Astrocyte of the spinal cord (primary cell): ENCODE data around the gene EPSTI1.

Experiments
- DNase-seq: peaks from one replicate; pipeline ENCODE4 v3.0.0; 2011; ENCODE audit warnings: low read depth, low spot score
- H3K4me3 ChIP-seq: 2 replicates; pipeline ENCODE4 v1.5.1; 2011; ENCODE audit warnings: low read depth, mild to moderate bottlenecking, low read length, moderate library complexity
- CTCF ChIP-seq: IDR thresholded peaks from 2 replicates; pipeline ENCODE4 v1.5.1; 2012; ENCODE audit warnings: low read depth, mild to moderate bottlenecking, low read length, inconsistent platforms
- in situ Hi-C: cut with HindIII; loops from 2 replicates; pipeline ENCODE4 v1.10.0; 2017; ENCODE audit warnings: low sequenced_read_pairs

Gene EPSTI1

GRCh38 chr13:42880056-42880605 lies 111.9 kb downstream of the EPSTI1 start:
- no peak for TF ChIP-seq CTCF
- no peak overlapping the region for H3K4me3 ChIP-seq
- DNase-seq: no peak
- in situ Hi-C loops: no loop called here

- no peak for TF ChIP-seq CTCF
- in situ Hi-C loops: no loop called here
- H3K4me3 ChIP-seq: no peak overlapping the region
- DNase-seq: peak; percentile 38
These were observed 113.3 kb downstream of the EPSTI1 start for GRCh38 chr13:42878721-42879120.

GRCh38 chr13:42876887-42877545 lies 115.0 kb downstream of the EPSTI1 start:
- in situ Hi-C loops: no loop called here
- DNase-seq: peak; percentile 43
- no peak for TF ChIP-seq CTCF
- no peak overlapping the region for H3K4me3 ChIP-seq

- in situ Hi-C loops: no loop called here
- DNase-seq: peak; percentile 5
- no peak for TF ChIP-seq CTCF
- H3K4me3 ChIP-seq: no peak overlapping the region
These were observed 115.7 kb downstream of the EPSTI1 start for GRCh38 chr13:42876270-42876714.

- in situ Hi-C loops: no loop called here
- H3K4me3 ChIP-seq: no peak overlapping the region
- DNase-seq: peak; percentile 60
- peak; percentile 46 for TF ChIP-seq CTCF
These were observed 116.4 kb downstream of the EPSTI1 start for GRCh38 chr13:42875475-42876269.

GRCh38 chr13:42874221-42874620 lies 117.8 kb downstream of the EPSTI1 start:
- TF ChIP-seq CTCF: no peak
- DNase-seq: no peak
- H3K4me3 ChIP-seq: no peak overlapping the region
- in situ Hi-C loops: no loop called here
